SU-DHL-6 (cell line): ENCODE data around the gene GALNT14.

Experiments
- H2AFZ ChIP-seq: fragments of 200-600 bp; sonication (generic); 2 replicates; pipeline ENCODE4 v1.6.1; 2014; ENCODE audit warnings: low read depth, mild to moderate bottlenecking, moderate library complexity, mixed read lengths, antibody characterized with exemption, low read length; ENCODE audit not compliant: severe bottlenecking
- H3F3A ChIP-seq: fragments of 200-600 bp; shearing (Covaris generic); 2 replicates; pipeline ENCODE4 v1.6.0; 2016; ENCODE audit warnings: antibody characterized with exemption, mild to moderate bottlenecking; ENCODE audit not compliant: insufficient read depth
- H3K27ac ChIP-seq: fragments of 200-600 bp; sonication (generic); 2 replicates; pipeline ENCODE4 v1.5.1; 2016; ENCODE audit warnings: low read depth, mild to moderate bottlenecking, low read length, moderate library complexity, mixed read lengths
- H3K27me3 ChIP-seq: fragments of 200-600 bp; sonication (generic), shearing (Covaris generic); 2 replicates; pipeline ENCODE4 v1.6.0; 2014; ENCODE audit warnings: mild to moderate bottlenecking, low read length
- H3K36me3 ChIP-seq: fragments of 200-600 bp; sonication (generic); 2 replicates; pipeline ENCODE4 v1.6.1; 2014; ENCODE audit warnings: mild to moderate bottlenecking, low read length, mixed read lengths
- H3K4me2 ChIP-seq: fragments of 300-600, 200-600 bp; shearing (Covaris generic), sonication (generic); 2 replicates; pipeline ENCODE4 v1.6.0; 2014; ENCODE audit warnings: low read length, low read depth, mild to moderate bottlenecking; ENCODE audit not compliant: poor library complexity, severe bottlenecking
- H3K4me3 ChIP-seq: fragments of 200-600 bp; sonication (generic); 2 replicates; pipeline ENCODE4 v1.5.1; 2014; ENCODE audit warnings: antibody characterized with exemption, low read length, mild to moderate bottlenecking, mixed read lengths; ENCODE audit not compliant: insufficient read depth, poor library complexity, severe bottlenecking
- H3K79me2 ChIP-seq: fragments of 200-600 bp; sonication (generic); 2 replicates; pipeline ENCODE4 v1.6.1; 2014; ENCODE audit warnings: mild to moderate bottlenecking, low read length, moderate library complexity; ENCODE audit not compliant: insufficient read depth
- H3K9ac ChIP-seq: fragments of 200-600 bp; sonication (generic); 2 replicates; pipeline ENCODE4 v1.7.0; 2014; ENCODE audit warnings: mild to moderate bottlenecking, low read length
- H3K9me2 ChIP-seq: fragments of 200-600 bp; sonication (generic); replicated peaks from 2 replicates; pipeline ENCODE4 v1.6.1; 2014; ENCODE audit warnings: low read length; ENCODE audit not compliant: insufficient read depth
- H3K9me3 ChIP-seq: fragments of 200-600 bp; sonication (generic); 2 replicates; pipeline ENCODE4 v1.6.1; 2014; ENCODE audit warnings: low read length, mixed read lengths; ENCODE audit not compliant: insufficient read depth
- H4K20me1 ChIP-seq: fragments of 200-600 bp; sonication (generic); 2 replicates; pipeline ENCODE4 v1.6.1; 2014; ENCODE audit warnings: low read depth, mild to moderate bottlenecking, antibody characterized with exemption, low read length, moderate library complexity, mixed read lengths
- EZH2phosphoT487 ChIP-seq: fragments of 200-600 bp; sonication (generic), shearing (Covaris generic); conservative IDR thresholded peaks from 2 replicates; pipeline ENCODE4 v1.6.1; 2018; ENCODE audit warnings: mild to moderate bottlenecking, antibody characterized with exemption, low read length, moderate library complexity, mixed read lengths
- TF ChIP-seq, protein P1 (sequence below): fragments of 200-600 bp; sonication (generic); IDR thresholded peaks from one replicate; pipeline ENCODE4 v1.5.1; 2017; ENCODE audit warnings: antibody characterized with exemption, mild to moderate bottlenecking, low read length, moderate library complexity; ENCODE audit not compliant: insufficient read depth, poor library complexity, severe bottlenecking

The GALNT14 gene

DNA sequence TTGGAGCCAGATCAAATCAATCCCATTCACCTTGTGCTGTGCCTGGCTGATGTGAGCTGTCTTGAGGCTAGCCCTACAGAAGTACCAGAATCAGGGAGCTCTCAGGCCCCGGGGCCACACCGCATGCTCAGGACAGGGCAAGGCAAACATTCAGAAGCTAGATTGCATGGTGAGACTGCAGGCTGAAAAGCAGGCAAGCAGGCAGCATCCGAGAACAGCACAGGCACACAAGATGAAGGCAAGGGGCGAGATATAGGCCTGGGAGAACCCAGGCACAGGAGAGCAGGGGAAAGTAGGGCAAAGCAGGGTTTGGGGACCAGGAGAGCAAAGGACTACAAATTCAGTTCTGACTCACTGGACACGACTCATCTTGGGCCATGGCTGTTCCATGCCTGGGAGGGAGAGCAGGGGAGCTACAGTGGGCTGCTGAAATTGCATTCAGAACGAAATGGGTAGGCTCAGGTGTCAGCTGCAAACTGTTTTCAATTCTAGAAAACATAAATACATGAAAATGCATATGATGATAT lies 59.6 kb downstream of the GALNT14 start:
- no peaks in the 10 kb centered on the region for H3K79me2 ChIP-seq
- no peak overlapping the region for H3K4me2 ChIP-seq
- TF ChIP-seq, protein P1, sequence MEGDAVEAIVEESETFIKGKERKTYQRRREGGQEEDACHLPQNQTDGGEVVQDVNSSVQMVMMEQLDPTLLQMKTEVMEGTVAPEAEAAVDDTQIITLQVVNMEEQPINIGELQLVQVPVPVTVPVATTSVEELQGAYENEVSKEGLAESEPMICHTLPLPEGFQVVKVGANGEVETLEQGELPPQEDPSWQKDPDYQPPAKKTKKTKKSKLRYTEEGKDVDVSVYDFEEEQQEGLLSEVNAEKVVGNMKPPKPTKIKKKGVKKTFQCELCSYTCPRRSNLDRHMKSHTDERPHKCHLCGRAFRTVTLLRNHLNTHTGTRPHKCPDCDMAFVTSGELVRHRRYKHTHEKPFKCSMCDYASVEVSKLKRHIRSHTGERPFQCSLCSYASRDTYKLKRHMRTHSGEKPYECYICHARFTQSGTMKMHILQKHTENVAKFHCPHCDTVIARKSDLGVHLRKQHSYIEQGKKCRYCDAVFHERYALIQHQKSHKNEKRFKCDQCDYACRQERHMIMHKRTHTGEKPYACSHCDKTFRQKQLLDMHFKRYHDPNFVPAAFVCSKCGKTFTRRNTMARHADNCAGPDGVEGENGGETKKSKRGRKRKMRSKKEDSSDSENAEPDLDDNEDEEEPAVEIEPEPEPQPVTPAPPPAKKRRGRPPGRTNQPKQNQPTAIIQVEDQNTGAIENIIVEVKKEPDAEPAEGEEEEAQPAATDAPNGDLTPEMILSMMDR = no peak
- TF ChIP-seq EZH2phosphoT487 = no peak
- 0 out of 2 replicates have a peak, but pooled peaks cover 3% of the 10 kb centered on the region for H3K9me2 ChIP-seq
- H3K9me3 ChIP-seq = no peaks in the 10 kb centered on the region
- no peaks in the 10 kb centered on the region for H3K27me3 ChIP-seq
- no peak overlapping the region for H2AFZ ChIP-seq
- H3K9ac ChIP-seq = no peak overlapping the region
- no peaks in the 10 kb centered on the region for H4K20me1 ChIP-seq
- H3K4me3 ChIP-seq = no peak overlapping the region
- H3F3A ChIP-seq = no peaks in the 10 kb centered on the region
- no peak overlapping the region for H3K27ac ChIP-seq
- no peaks in the 10 kb centered on the region for H3K36me3 ChIP-seq

DNA sequence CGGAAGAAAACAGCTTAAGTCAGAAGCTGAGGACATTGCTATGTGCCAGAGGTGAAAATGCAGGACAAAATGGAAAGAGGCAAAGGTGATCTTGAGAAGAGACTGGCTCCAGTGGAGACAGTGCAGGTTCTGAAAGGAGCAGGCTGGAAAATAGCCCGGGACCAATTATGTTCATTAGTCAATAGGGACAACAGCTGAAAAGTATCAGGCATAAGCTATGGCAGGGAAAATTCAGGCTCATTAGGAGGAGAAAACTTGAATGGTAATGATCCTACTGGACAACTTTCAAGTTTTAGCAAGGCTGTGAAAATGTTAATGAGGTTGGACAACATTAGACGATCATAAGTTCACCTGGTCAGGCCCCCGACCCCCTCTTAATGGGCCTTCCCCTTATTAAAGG lies 60.2 kb downstream of the GALNT14 start:
- Histone ChIP-seq H4K20me1 (no peaks in the 10 kb centered on the region), H3K27ac (no peak overlapping the region), H3K36me3 (no peaks in the 10 kb centered on the region), H3K9me3 (no peaks in the 10 kb centered on the region), H2AFZ (no peak overlapping the region), H3K9ac (no peak overlapping the region), H3K79me2 (no peaks in the 10 kb centered on the region), H3F3A (no peaks in the 10 kb centered on the region), H3K27me3 (no peaks in the 10 kb centered on the region), H3K4me3 (no peak overlapping the region), H3K4me2 (no peak overlapping the region), H3K9me2 (0 out of 2 replicates have a peak, but pooled peaks cover 3% of the 10 kb centered on the region)
- TF ChIP-seq, protein P1 = no peak
- TF ChIP-seq EZH2phosphoT487 = no peak

DNA sequence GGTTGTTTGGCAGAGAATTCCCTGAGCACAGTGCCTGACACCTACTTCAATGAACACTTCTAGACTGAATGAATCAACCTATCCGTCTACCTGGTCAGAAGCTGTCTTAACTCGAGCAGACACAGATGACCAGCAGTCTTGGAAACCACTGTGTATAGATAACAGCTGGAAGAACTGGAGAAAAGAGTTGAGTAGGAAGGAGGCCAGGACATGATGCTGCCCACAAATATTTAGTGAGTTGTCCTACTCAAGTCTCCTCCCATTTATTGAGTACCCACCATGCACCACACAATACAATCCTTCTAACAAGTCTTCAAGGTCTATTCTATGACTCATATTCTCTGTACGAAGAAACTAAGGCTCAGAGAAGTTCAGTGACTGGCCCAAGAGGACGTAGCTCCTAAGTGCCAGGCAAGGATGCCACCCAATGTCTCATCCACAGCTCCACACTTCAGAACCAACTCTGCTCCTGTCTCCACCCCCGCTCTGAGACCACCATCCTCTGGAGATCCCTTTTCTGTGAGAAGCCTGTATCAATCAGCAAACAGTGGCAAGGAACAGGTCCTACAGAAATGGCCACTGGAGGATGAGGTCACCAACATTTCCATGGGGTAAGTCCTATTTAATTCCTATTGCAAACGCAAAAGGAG lies 62.2 kb downstream of the GALNT14 start:
- TF ChIP-seq, protein P1 = no peak
- no peak for TF ChIP-seq EZH2phosphoT487
- Histone ChIP-seq H2AFZ (no peak overlapping the region), H4K20me1 (no peaks in the 10 kb centered on the region), H3K9me2 (0 out of 2 replicates have a peak, but pooled peaks cover 3% of the 10 kb centered on the region), H3K36me3 (no peaks in the 10 kb centered on the region), H3K4me2 (no peak overlapping the region), H3K27ac (no peak overlapping the region), H3K27me3 (no peaks in the 10 kb centered on the region), H3F3A (no peaks in the 10 kb centered on the region), H3K9ac (no peak overlapping the region), H3K9me3 (no peaks in the 10 kb centered on the region), H3K4me3 (no peak overlapping the region), H3K79me2 (no peaks in the 10 kb centered on the region)
